ENCODE measurements around the gene YWHAE.

- TF ChIP-seq, protein P1, sequence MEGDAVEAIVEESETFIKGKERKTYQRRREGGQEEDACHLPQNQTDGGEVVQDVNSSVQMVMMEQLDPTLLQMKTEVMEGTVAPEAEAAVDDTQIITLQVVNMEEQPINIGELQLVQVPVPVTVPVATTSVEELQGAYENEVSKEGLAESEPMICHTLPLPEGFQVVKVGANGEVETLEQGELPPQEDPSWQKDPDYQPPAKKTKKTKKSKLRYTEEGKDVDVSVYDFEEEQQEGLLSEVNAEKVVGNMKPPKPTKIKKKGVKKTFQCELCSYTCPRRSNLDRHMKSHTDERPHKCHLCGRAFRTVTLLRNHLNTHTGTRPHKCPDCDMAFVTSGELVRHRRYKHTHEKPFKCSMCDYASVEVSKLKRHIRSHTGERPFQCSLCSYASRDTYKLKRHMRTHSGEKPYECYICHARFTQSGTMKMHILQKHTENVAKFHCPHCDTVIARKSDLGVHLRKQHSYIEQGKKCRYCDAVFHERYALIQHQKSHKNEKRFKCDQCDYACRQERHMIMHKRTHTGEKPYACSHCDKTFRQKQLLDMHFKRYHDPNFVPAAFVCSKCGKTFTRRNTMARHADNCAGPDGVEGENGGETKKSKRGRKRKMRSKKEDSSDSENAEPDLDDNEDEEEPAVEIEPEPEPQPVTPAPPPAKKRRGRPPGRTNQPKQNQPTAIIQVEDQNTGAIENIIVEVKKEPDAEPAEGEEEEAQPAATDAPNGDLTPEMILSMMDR (IDR thresholded peaks at IDR 0.05), result no peak
- TF ChIP-seq POLR2A (IDR thresholded peaks at IDR 0.05), result no peak
These were observed 97.3 kb downstream of the YWHAE start for GRCh38 chr17:1302761-1303160.

Measured in right lobe of liver (tissue), 4 donors.